ENCODE data around the gene RAD9A.
A peak's percentile ranks its signal among the peaks of the same experiment; 100 is the strongest.

The RAD9A gene

GRCh38 chr11:67420646-67421429 lies 29.1 kb downstream of the RAD9A start:
- TF ChIP-seq, protein P1, sequence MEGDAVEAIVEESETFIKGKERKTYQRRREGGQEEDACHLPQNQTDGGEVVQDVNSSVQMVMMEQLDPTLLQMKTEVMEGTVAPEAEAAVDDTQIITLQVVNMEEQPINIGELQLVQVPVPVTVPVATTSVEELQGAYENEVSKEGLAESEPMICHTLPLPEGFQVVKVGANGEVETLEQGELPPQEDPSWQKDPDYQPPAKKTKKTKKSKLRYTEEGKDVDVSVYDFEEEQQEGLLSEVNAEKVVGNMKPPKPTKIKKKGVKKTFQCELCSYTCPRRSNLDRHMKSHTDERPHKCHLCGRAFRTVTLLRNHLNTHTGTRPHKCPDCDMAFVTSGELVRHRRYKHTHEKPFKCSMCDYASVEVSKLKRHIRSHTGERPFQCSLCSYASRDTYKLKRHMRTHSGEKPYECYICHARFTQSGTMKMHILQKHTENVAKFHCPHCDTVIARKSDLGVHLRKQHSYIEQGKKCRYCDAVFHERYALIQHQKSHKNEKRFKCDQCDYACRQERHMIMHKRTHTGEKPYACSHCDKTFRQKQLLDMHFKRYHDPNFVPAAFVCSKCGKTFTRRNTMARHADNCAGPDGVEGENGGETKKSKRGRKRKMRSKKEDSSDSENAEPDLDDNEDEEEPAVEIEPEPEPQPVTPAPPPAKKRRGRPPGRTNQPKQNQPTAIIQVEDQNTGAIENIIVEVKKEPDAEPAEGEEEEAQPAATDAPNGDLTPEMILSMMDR (IDR thresholded peaks at IDR 0.05; ENCODE audit: low read depth, low read length), result no peak
- H3K4me3 ChIP-seq (ENCODE audit: low read depth, low read length), result peak overlapping the region; percentile 43

DNA sequence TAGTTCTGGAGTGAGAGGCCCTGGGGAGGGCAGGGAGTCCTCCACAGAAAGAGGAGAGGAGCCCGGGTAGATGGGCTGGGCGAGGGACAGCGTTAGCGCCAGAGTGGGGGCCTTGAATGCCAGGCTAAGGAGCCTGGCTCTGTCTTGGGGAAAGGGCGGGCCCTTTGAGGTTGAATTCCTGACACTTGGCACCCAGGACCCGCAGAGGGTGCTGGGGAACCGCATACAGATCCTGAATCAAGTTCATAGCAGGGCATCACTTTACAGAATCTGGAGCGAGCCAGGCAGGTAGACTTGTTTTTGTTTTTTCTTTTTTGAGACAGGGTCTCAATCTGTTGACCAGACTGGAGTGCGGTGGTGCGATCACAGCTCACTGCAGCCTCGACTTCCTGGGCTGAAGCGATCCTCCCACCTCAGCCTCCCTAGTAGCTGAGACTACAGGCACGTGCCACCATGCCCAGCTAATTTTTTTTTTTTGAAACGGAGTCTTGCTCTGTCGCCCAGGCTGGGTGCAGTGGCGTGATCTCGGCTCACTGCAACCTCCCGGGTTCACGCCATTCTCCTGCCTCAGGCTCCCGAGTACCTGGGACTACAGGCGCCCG lies 29.7 kb downstream of the RAD9A start:
- TF ChIP-seq, protein P1 (IDR thresholded peaks at IDR 0.05; ENCODE audit: low read depth, low read length), result no peak
- H3K4me3 ChIP-seq (ENCODE audit: low read depth, low read length), result 0 out of 2 replicates have a peak overlapping the region, but pooled peaks have one; percentile 22

GRCh38 chr11:67422891-67423290 lies 31.1 kb downstream of the RAD9A start:
- H3K4me3 ChIP-seq (ENCODE audit: low read depth, low read length), result no peak overlapping the region
- TF ChIP-seq, protein P1 (IDR thresholded peaks at IDR 0.05; ENCODE audit: low read depth, low read length), result no peak

- TF ChIP-seq, protein P1 (IDR thresholded peaks at IDR 0.05; ENCODE audit: low read depth, low read length), result no peak
- no peak overlapping the region for H3K4me3 ChIP-seq (ENCODE audit: low read depth, low read length)
Observed at GRCh38 chr11:67423466-67423865, 31.7 kb downstream of the RAD9A start.

DNA sequence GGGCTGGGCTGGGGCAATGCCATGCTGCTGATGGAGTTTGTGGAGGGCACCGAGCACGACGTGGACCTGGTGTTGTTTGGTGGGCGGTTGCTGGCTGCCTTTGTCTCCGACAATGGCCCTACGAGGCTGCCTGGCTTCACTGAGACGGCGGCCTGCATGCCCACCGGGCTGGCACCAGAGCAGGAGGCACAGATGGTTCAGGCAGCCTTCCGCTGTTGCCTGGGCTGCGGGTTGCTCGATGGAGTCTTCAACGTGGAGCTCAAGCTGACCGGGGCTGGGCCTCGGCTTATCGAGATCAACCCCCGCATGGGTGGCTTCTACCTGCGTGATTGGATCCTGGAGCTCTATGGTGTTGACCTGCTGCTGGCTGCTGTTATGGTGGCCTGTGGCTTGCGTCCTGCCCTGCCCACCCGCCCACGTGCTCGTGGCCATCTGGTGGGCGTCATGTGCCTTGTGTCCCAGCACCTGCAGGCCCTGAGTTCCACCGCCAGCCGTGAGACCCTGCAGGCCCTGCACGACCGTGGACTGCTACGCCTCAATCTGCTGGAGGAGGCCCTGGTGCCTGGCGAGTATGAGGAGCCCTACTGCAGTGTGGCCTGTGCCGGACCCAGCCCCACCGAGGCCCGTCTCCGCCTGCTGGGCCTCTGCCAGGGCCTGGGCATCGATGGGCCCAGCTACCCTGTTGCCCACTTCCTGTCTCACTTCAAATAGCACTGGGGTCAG lies 32.3 kb downstream of the RAD9A start:
- no peak overlapping the region for H3K4me3 ChIP-seq (ENCODE audit: low read depth, low read length)
- TF ChIP-seq, protein P1 (IDR thresholded peaks at IDR 0.05; ENCODE audit: low read depth, low read length), result no peak

DNA sequence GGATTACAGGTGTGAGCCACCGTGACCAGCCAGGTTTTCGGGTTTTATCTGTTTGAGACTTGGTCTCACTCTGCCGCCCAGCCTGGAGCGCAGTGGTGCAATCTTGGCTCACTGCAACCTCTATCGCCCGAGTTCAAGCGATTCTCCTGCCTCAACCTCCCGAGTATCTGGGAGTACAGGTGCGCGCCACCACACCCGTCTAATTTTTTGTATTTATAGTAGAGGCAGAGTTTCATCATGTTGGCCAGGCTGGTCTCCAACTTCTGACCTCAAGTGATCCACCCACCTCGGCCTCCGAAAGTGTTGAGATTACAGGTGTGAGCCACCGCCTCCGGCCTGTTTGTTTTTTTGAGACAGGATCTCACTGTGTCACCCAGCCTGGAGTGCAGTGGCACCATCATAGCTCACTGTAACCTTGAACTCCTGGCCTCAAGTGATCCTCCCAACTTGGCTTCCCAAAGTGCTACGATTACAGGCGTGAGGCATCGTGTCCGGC lies 35.6 kb downstream of the RAD9A start:
- peak overlapping the region; percentile 99 for H3K4me3 ChIP-seq (ENCODE audit: low read depth, low read length)

- TF ChIP-seq, protein P1 (IDR thresholded peaks at IDR 0.05; ENCODE audit: low read depth, low read length), result no peak
- H3K4me3 ChIP-seq (ENCODE audit: low read depth, low read length), result peak within 1 kb of the TSS; percentile 99
Observed at GRCh38 chr11:67428052-67429001, 36.5 kb downstream of the RAD9A start, which contains the start of gene RPS6KB2. Gene RPS6KB2 (plus strand): TSS chr11:67428494. CDS start chr11:67428546, 52 bp downstream.
